ENCODE results near the gene ELMO1. TPM values are rescaled to one million over a fixed set of nuclear protein-coding genes. Genes with fewer than 3 reads are reported as not detected.

The ELMO1 gene
- total and polyA plus RNA-seq, 2 of the 13 experiments (the other 11 are each of a cell fraction or from before 2014, with no cell fraction given) = 0.11 to 0.17 TPM

- Histone ChIP-seq H3K4me2 (ENCODE audit: low read depth, low read length) (no peak overlapping the region), H3K4me3 (replicated peaks in 1 of 3; ENCODE audit: insufficient read depth in 1 of 3, low read depth in 2 of 3, low read length in 3 of 3) (no peak overlapping the region), H3K4me1 (ENCODE audit: insufficient read depth, low read length) (no peaks in the 10 kb centered on the region), H3K9me3 (ENCODE audit: low read length) (no peaks in the 10 kb centered on the region), H3K79me2 (ENCODE audit: insufficient read depth, low read length) (no peaks in the 10 kb centered on the region), H4K20me1 (ENCODE audit: insufficient read depth, low read length) (no peaks in the 10 kb centered on the region), H3K27me3 (ENCODE audit: control insufficient read depth in 1 of 2, insufficient read depth in 2 of 2, low read length in 2 of 2) (no peaks in the 10 kb centered on the region), H2AFZ (ENCODE audit: low read length) (no peak overlapping the region), H3K36me3 (replicated peaks in 1 of 2; ENCODE audit: control insufficient read depth in 1 of 2, insufficient read depth in 2 of 2, low read length in 2 of 2) (no peaks in the 10 kb centered on the region), H3K9ac (ENCODE audit: insufficient read depth, low read depth, low read length) (no peak overlapping the region), H3K27ac (ENCODE audit: extremely low read length, insufficient read depth, low read length) (no peak overlapping the region)
- ChIA-PET CTCF (ENCODE audit: low intra/inter-chr PET ratio, low total read pairs) (no interaction called here), POLR2A (no interaction called here)
- no TSS peak for BruUV-seq (replicated peaks)
- ATAC-seq = no peak
- in situ Hi-C loops (cut with HindIII; ENCODE audit: extremely low pct_ligation_motif_present, low pct_unique_long_range_greater_than_20kb) (no loop called here), intact Hi-C loops (cut with micrococcal nuclease; ENCODE audit: unreplicated experiment) (no loop called here)
- no peak for TF ChIP-seq RBAK (CRISPR knock-in tag; IDR thresholded peaks at IDR 0.05)
- 59% methylated on average over 1 of the region's 1 CpG for WGBS (ENCODE audit: low lambda C conversion rate)
- no peak for FAIRE-seq
- no peak for DNase-seq (ENCODE audit: low spot score)
Measured at GRCh38 chr7:37333075-37333474, 115.6 kb downstream of the ELMO1 start.

DNA sequence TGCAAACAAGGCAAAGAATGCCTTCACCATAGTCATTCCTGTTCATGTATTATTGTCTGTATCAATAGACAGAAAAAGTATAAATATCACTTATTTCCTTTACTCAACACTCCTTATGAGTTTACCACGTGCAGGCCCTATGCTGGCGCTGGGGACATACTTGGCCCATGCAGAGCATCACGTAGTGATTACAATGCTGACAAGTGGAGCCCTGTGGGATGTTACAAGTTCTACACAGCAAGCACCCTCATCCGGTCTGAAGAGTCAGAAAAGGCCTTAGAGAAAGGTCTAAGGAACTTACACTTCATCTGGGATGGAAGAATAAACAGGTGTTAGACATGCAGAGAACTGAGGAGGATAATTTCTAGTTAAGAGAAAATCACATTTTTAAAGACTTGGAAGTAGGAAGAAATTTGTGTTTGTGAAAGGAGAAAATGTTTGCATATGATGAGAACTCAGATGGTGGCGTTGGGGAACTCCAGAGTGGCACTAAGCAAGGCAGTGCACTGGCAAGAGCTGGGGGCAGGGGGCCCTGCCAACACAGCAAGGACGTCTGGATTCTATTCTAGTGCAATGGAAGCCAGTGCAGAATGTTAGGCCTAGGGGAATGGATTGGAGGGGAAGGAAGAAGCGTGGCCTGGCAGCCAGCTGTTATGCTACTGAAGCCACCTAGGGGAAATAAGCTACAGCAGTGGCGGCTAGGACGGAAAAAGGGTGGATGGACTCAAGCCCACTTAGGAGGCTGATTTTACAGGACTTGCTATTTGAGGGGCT lies 116.2 kb downstream of the ELMO1 start:
- no peaks in the 10 kb centered on the region for H3K4me1 ChIP-seq (ENCODE audit: insufficient read depth, low read length)
- ATAC-seq (no peak), FAIRE-seq (no peak), DNase-seq (ENCODE audit: low spot score) (no peak)
- no peak for TF ChIP-seq ZBTB1 (CRISPR knock-in tag; IDR thresholded peaks at IDR 0.05; ENCODE audit: borderline replicate concordance)
- H3K36me3 ChIP-seq (replicated peaks in 1 of 2; ENCODE audit: control insufficient read depth in 1 of 2, insufficient read depth in 2 of 2, low read length in 2 of 2) = no peaks in the 10 kb centered on the region
- no peak overlapping the region for H3K27ac ChIP-seq (ENCODE audit: extremely low read length, insufficient read depth, low read length)
- no peak overlapping the region for H2AFZ ChIP-seq (ENCODE audit: low read length)
- H3K27me3 ChIP-seq (ENCODE audit: control insufficient read depth in 1 of 2, insufficient read depth in 2 of 2, low read length in 2 of 2) = no peaks in the 10 kb centered on the region
- no peak overlapping the region for H3K4me3 ChIP-seq (replicated peaks in 1 of 3; ENCODE audit: insufficient read depth in 1 of 3, low read depth in 2 of 3, low read length in 3 of 3)
- WGBS (ENCODE audit: low lambda C conversion rate) = 29% methylated on average over 9 of the region's 9 CpGs
- in situ Hi-C loops (cut with HindIII; ENCODE audit: extremely low pct_ligation_motif_present, low pct_unique_long_range_greater_than_20kb) = no loop called here
- CTCF ChIA-PET (ENCODE audit: low intra/inter-chr PET ratio, low total read pairs) = no interaction called here
- POLR2A ChIA-PET = no interaction called here
- no TSS peak for BruUV-seq (replicated peaks)
- H3K9ac ChIP-seq (ENCODE audit: insufficient read depth, low read depth, low read length) = no peak overlapping the region
- H3K9me3 ChIP-seq (ENCODE audit: low read length) = no peaks in the 10 kb centered on the region
- H3K79me2 ChIP-seq (ENCODE audit: insufficient read depth, low read length) = no peaks in the 10 kb centered on the region
- no peaks in the 10 kb centered on the region for H4K20me1 ChIP-seq (ENCODE audit: insufficient read depth, low read length)
- H3K4me2 ChIP-seq (ENCODE audit: low read depth, low read length) = no peak overlapping the region
- intact Hi-C loops (cut with micrococcal nuclease; ENCODE audit: unreplicated experiment) = no loop called here

Data from HepG2 (cell line).